HepG2 (cell line): ENCODE measurements around the gene WDR86. TPM values are rescaled to one million over a fixed set of nuclear protein-coding genes. Genes with fewer than 3 reads are reported as not detected.

ENCODE experiments used
- ATAC-seq: fragments of 200-7000 bp; cut with Tn5 transposase; 3 replicates; pipeline ENCODE4 v1.9.1; 2020; ENCODE audit warnings: mild to moderate bottlenecking, moderate library complexity
- BruUV-seq: library from RNA; stranded (reverse); fragments of 400-500 nt; replicated peaks from 2 replicates; lab custom pipeline; 2021; lab: Mats Ljungman, UMichigan
- CTCF ChIA-PET: fragments of 300-600 bp; formaldehyde crosslinking; extraction: SDS; loops from one replicate; lab custom pipeline; 2021; ENCODE audit warnings: low total read pairs, inconsistent platforms, low intra/inter-chr PET ratio; lab: Yijun Ruan, JAX
- POLR2A ChIA-PET: fragments of 350-600 bp; sonication (Branson Sonifier 250); formaldehyde crosslinking; loops from one replicate; lab custom pipeline; 2020; ENCODE audit warnings: antibody characterized with exemption, inconsistent platforms; lab: Yijun Ruan, JAX
- DNase-seq: peaks from one replicate; pipeline ENCODE4 v3.0.0-alpha.2; 2015; ENCODE audit warnings: low spot score
- FAIRE-seq: peaks from 3 replicates; lab custom pipeline; 2011; peaks lifted over from hg19 to GRCh38; lab: Jason Lieb, UNC
- H2AFZ ChIP-seq: one replicate; pipeline ENCODE4 v1.6.1; 2011; ENCODE audit warnings: low read length, inconsistent platforms
- H3K27ac ChIP-seq: fragments of 300-600 bp; 3 replicates; pipeline ENCODE4 v1.8.0; 2011; ENCODE audit warnings: mixed run types, mild to moderate bottlenecking, mixed read lengths, low read length, inconsistent platforms; ENCODE audit not compliant: insufficient read depth; ENCODE audit errors: extremely low read length
- H3K27me3 ChIP-seq, 2 experiments: fragments of 200-600 bp in 1 of 2; 2 replicates in 1 of 2; 3 replicates in 1 of 2; pipeline versions ENCODE4 v1.6.0 to v1.8.0; 2011; ENCODE audit warnings: low read length in 2 of 2, mild to moderate bottlenecking in 2 of 2, moderate library complexity in 2 of 2, inconsistent platforms in 1 of 2; ENCODE audit not compliant: insufficient read depth in 2 of 2, control insufficient read depth in 1 of 2
- H3K36me3 ChIP-seq, 2 experiments: fragments of 200-600 bp in 1 of 2; replicated peaks in 1 of 2; 2 replicates in 1 of 2; 3 replicates in 1 of 2; pipeline versions ENCODE4 v1.5.1 to v1.8.0; 2011; ENCODE audit warnings: low read length in 2 of 2, inconsistent platforms in 1 of 2; ENCODE audit not compliant: insufficient read depth in 2 of 2, control insufficient read depth in 1 of 2
- H3K4me1 ChIP-seq: 2 replicates; pipeline ENCODE4 v1.5.1; 2012; ENCODE audit warnings: low read length, inconsistent platforms; ENCODE audit not compliant: insufficient read depth
- H3K4me2 ChIP-seq: 2 replicates; pipeline ENCODE4 v1.6.0; 2011; ENCODE audit warnings: low read depth, low read length, inconsistent platforms
- H3K4me3 ChIP-seq, 3 experiments: fragments of 200-600 bp in 1 of 3; sonication (generic), shearing (Covaris generic) in 1 of 3; replicated peaks in 1 of 3; 2 replicates each; pipeline ENCODE4 v1.5.1; 2011 to 2016; ENCODE audit warnings: low read length in 3 of 3, inconsistent platforms in 2 of 3, low read depth in 2 of 3, mild to moderate bottlenecking in 2 of 3, control low read depth in 1 of 3, mixed read lengths in 1 of 3; ENCODE audit not compliant: insufficient read depth in 1 of 3
- H3K79me2 ChIP-seq: one replicate; pipeline ENCODE4 v1.6.1; 2011; ENCODE audit warnings: low read length, inconsistent platforms; ENCODE audit not compliant: insufficient read depth
- H3K9ac ChIP-seq: 2 replicates; pipeline ENCODE4 v1.6.0; 2011; ENCODE audit warnings: mild to moderate bottlenecking, low read depth, low read length, inconsistent platforms; ENCODE audit not compliant: insufficient read depth
- H3K9me3 ChIP-seq: 2 replicates; pipeline ENCODE4 v1.5.1; 2012; ENCODE audit warnings: mild to moderate bottlenecking, low read length
- H4K20me1 ChIP-seq: 2 replicates; pipeline ENCODE4 v1.6.0; 2011; ENCODE audit warnings: inconsistent platforms, mild to moderate bottlenecking, low read length, moderate library complexity; ENCODE audit not compliant: insufficient read depth
- GATAD1 ChIP-seq: IDR thresholded peaks from 2 replicates; pipeline ENCODE4 v1.6.1; 2016; ENCODE audit warnings: missing genetic modification reagents, missing compliant biosample characterization
- JARID2 ChIP-seq: sonication (generic); formaldehyde crosslinking; IDR thresholded peaks from 2 replicates; pipeline ENCODE4 v1.8.1; 2023; ENCODE audit warnings: missing genetic modification reagents, inconsistent platforms; ENCODE audit not compliant: insufficient replicate concordance
- NCOA5 ChIP-seq: sonication (generic); formaldehyde crosslinking; IDR thresholded peaks from 2 replicates; pipeline ENCODE4 v1.4.0; 2020; ENCODE audit warnings: missing genetic modification reagents
- POGZ ChIP-seq: sonication (generic); formaldehyde crosslinking; IDR thresholded peaks from 2 replicates; pipeline ENCODE4 v1.4.0; 2020; ENCODE audit warnings: mild to moderate bottlenecking, missing genetic modification reagents
- SIX1 ChIP-seq: sonication (generic); formaldehyde crosslinking; IDR thresholded peaks from 2 replicates; pipeline ENCODE4 v1.4.0; 2020; ENCODE audit warnings: missing genetic modification reagents, borderline replicate concordance
- SMC3 ChIP-seq: IDR thresholded peaks from 2 replicates; pipeline ENCODE4 v1.6.1; 2011; ENCODE audit warnings: low read length, improper control_type of control experiment
- SUZ12 ChIP-seq: fragments of 150-350 bp; IDR thresholded peaks from 2 replicates; pipeline ENCODE4 v1.6.1; 2014; ENCODE audit warnings: low read depth, low read length
- TOE1 ChIP-seq: sonication (generic); formaldehyde crosslinking; IDR thresholded peaks from 2 replicates; pipeline ENCODE4 v1.4.0; 2020; ENCODE audit warnings: mild to moderate bottlenecking, missing genetic modification reagents
- ZFP36 ChIP-seq: fragments of 150-350 bp; IDR thresholded peaks from 2 replicates; pipeline ENCODE4 v1.6.1; 2018; ENCODE audit warnings: borderline replicate concordance, low read length, low read depth; ENCODE audit not compliant: partially characterized antibody
- ZFP37 ChIP-seq: sonication (generic); formaldehyde crosslinking; IDR thresholded peaks from 2 replicates; pipeline ENCODE4 v1.4.0; 2020; ENCODE audit warnings: missing genetic modification reagents, borderline replicate concordance
- ZNF326 ChIP-seq: sonication (generic); formaldehyde crosslinking; IDR thresholded peaks from 2 replicates; pipeline ENCODE4 v1.4.0; 2020; ENCODE audit warnings: missing genetic modification reagents, borderline replicate concordance
- ZNF484 ChIP-seq: sonication (generic); formaldehyde crosslinking; IDR thresholded peaks from 2 replicates; pipeline ENCODE4 v1.5.1; 2020; ENCODE audit warnings: mild to moderate bottlenecking, low read depth, missing genetic modification reagents, borderline replicate concordance
- ZNF572 ChIP-seq: sonication (generic); formaldehyde crosslinking; IDR thresholded peaks from 2 replicates; pipeline ENCODE4 v1.5.1; 2020; ENCODE audit warnings: mild to moderate bottlenecking, missing genetic modification reagents
- ZNF749 ChIP-seq: sonication (generic); formaldehyde crosslinking; IDR thresholded peaks from 2 replicates; pipeline ENCODE4 v1.8.0; 2022; ENCODE audit warnings: mild to moderate bottlenecking, missing genetic modification reagents, moderate library complexity, borderline replicate concordance
- ZNF850 ChIP-seq: sonication (generic); formaldehyde crosslinking; conservative IDR thresholded peaks from 2 replicates; pipeline ENCODE4 v1.9.0; 2021; ENCODE audit warnings: mild to moderate bottlenecking, missing genetic modification reagents
- WGBS: methylation state at CpG from one replicate; pipeline ENCODE4 v1.1.6; 2017; ENCODE audit warnings: low lambda C conversion rate; 5-methylcytosine and 5-hydroxymethylcytosine counted together
- in situ Hi-C: cut with HindIII; loops from 2 replicates; pipeline ENCODE4 v1.10.0; 2017; ENCODE audit warnings: low pct_unique_long_range_greater_than_20kb; ENCODE audit not compliant: extremely low pct_ligation_motif_present
- intact Hi-C: fragments of 100-400 bp; cut with micrococcal nuclease; formaldehyde crosslinking; loops from one replicate; pipeline ENCODE4 v1.10.0; 2022; ENCODE audit not compliant: unreplicated experiment
- polyA plus RNA-seq, 8 experiments: library from polyadenylated mRNA; depleted of rRNA in 3 of 8; stranded (reverse) in 7 of 8; unstranded in 1 of 8; fragments of >200 nt; fragmentation: Illumina TruSeq in 4 of 8; extraction: Trizol in 4 of 8; gene quantifications; 2 replicates each; pipeline versions ENCODE4 v1.2.1 to v1.2.3, GENCODE V29; 2011 to 2016; ENCODE audit warnings: low read depth in 4 of 8, missing spikeins in 1 of 8, mixed read lengths in 1 of 8; ENCODE audit not compliant: insufficient read depth in 1 of 8
- total RNA-seq, 5 experiments: library from RNA; depleted of rRNA; stranded (reverse); fragments of >200 nt; fragmentation: Illumina TruSeq; extraction: Trizol; gene quantifications; 2 replicates each; pipeline ENCODE4 v1.2.3, GENCODE V29; 2016; ENCODE audit warnings: low read depth in 1 of 5
- TF ChIP-seq, protein P1 (sequence below), 2 experiments: fragments of 450-650 bp in 1 of 2; sonication (generic) in 1 of 2; formaldehyde crosslinking; IDR thresholded peaks; 2 replicates each; pipeline versions ENCODE4 v1.5.0 to v1.8.0; 2020 to 2022; ENCODE audit warnings: mild to moderate bottlenecking in 1 of 2, missing genetic modification reagents in 1 of 2

The WDR86 gene
- total and polyA plus RNA-seq, 2 of the 13 experiments (the other 11 are each of a cell fraction or from before 2014, with no cell fraction given) = 0.11 to 2.9 TPM

DNA sequence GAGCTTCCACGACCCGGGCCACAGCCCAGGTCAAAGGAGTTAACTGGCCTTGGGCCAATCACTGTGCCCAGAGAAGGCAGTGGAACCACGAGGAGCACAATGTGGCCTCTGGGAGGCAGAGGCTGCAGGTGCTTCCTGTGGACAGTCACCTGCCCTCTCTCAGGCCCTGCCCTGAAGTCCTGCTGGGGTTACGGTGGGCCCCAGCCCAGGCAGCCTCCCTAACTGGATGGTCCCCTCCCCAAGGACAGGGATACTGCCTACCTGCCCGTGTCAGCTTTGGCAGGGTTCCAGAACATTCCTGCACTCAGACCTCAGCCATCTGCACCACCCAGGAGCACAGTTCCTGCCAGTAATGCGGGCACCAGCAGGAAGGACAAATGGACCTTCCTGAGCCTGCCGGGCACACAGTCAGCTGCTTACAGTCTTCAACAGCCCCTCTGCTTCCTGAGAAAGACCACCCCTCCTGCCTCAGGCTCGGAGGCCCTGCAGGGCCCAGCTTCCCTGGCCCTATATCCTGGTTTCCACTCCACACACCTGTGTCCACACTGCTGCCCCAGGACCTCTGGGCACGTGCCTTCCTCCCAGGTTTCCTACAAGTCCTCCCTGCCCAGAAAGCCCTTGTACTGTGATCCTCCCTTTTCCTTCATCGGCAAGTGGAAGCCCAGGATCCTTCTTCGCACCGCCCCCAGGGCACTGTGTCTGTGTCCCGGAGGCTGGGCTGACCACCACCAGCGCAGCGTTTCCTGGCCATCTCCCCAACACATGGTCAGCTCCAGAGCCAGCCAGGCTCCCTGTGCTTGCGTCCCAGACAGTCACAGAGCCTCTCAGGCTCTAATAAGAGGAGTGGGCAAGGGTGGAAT lies 23.3 kb downstream of the WDR86 start:
- no peaks in the 10 kb centered on the region for H3K9me3 ChIP-seq
- no peak overlapping the region for H2AFZ ChIP-seq
- ChIA-PET CTCF (no interaction called here), POLR2A (no interaction called here)
- H3K36me3 ChIP-seq = no peaks in the 10 kb centered on the region
- no peak overlapping the region for H3K9ac ChIP-seq
- BruUV-seq = no TSS peak
- FAIRE-seq (no peak), DNase-seq (no peak), ATAC-seq (peak; percentile 13)
- in situ Hi-C loops (no loop called here), intact Hi-C loops (no loop called here)
- H3K27me3 ChIP-seq = peaks cover 23 to 95% of the 10 kb centered on the region in 2 experiments
- H3K79me2 ChIP-seq = no peaks in the 10 kb centered on the region
- no peaks in the 10 kb centered on the region; the same call in 1 of the 2 replicates for H4K20me1 ChIP-seq
- H3K4me3 ChIP-seq = no peak overlapping the region
- no peak overlapping the region for H3K27ac ChIP-seq
- no peaks in the 10 kb centered on the region for H3K4me1 ChIP-seq
- H3K4me2 ChIP-seq = no peak overlapping the region
- 20% methylated on average over 8 of the region's 16 CpGs for WGBS
- TF ChIP-seq NCOA5 (CRISPR knock-in tag) (no peak), SIX1 (no peak), SUZ12 (no peak), ZNF749 (no peak), GATAD1 (CRISPR knock-in tag) (no peak), ZNF484 (CRISPR knock-in tag) (no peak), ZFP37 (no peak), TOE1 (CRISPR knock-in tag) (no peak), POGZ (CRISPR knock-in tag) (no peak), ZFP36 (no peak), ZNF572 (CRISPR knock-in tag) (no peak), ZNF850 (CRISPR knock-in tag) (no peak), JARID2 (CRISPR knock-in tag) (no peak), SMC3 (no peak), ZNF326 (CRISPR knock-in tag) (no peak)
- TF ChIP-seq, protein P1, sequence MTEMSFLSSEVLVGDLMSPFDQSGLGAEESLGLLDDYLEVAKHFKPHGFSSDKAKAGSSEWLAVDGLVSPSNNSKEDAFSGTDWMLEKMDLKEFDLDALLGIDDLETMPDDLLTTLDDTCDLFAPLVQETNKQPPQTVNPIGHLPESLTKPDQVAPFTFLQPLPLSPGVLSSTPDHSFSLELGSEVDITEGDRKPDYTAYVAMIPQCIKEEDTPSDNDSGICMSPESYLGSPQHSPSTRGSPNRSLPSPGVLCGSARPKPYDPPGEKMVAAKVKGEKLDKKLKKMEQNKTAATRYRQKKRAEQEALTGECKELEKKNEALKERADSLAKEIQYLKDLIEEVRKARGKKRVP (CRISPR knock-in tag; IDR thresholded peaks at IDR 0.05) = no peak
